Osteoblast (primary cell): ENCODE measurements around the gene NUP42. TPM values are rescaled to one million over a fixed set of nuclear protein-coding genes. Genes with fewer than 3 reads are reported as not detected.
A peak's percentile ranks its signal among the peaks of the same experiment; 100 is the strongest.

Source experiments
- DNase-seq: peaks from one replicate; pipeline ENCODE4 v3.0.0; 2011; ENCODE audit warnings: low spot score, mixed read lengths; ENCODE audit not compliant: insufficient read length; ENCODE audit errors: missing footprints
- H2AFZ ChIP-seq: 2 replicates; pipeline ENCODE4 v1.6.0; 2011; ENCODE audit warnings: mild to moderate bottlenecking, low read length
- H3K27ac ChIP-seq: 2 replicates; pipeline ENCODE4 v1.5.1; 2011; ENCODE audit warnings: mild to moderate bottlenecking, low read depth, low read length, moderate library complexity
- H3K27me3 ChIP-seq: 2 replicates; pipeline ENCODE4 v1.6.0; 2012; ENCODE audit warnings: mild to moderate bottlenecking, control low read depth, inconsistent platforms, low read length, moderate library complexity; ENCODE audit not compliant: insufficient read depth
- H3K36me3 ChIP-seq: 2 replicates; pipeline ENCODE4 v1.5.1; 2011; ENCODE audit warnings: mild to moderate bottlenecking, low read length, control low read depth, moderate library complexity; ENCODE audit not compliant: insufficient read depth
- H3K4me1 ChIP-seq: 2 replicates; pipeline ENCODE4 v1.5.1; 2011; ENCODE audit warnings: mild to moderate bottlenecking, low read length, control low read depth, moderate library complexity; ENCODE audit not compliant: insufficient read depth
- H3K4me2 ChIP-seq: 2 replicates; pipeline ENCODE4 v1.6.0; 2011; ENCODE audit warnings: mild to moderate bottlenecking, low read length; ENCODE audit not compliant: insufficient read depth
- H3K4me3 ChIP-seq: fragments of 200-600 bp; sonication (generic); 3 replicates; pipeline ENCODE4 v1.5.1; 2012; ENCODE audit warnings: mild to moderate bottlenecking, low read length, inconsistent platforms; ENCODE audit not compliant: insufficient read depth
- H3K79me2 ChIP-seq: 2 replicates; pipeline ENCODE4 v1.6.0; 2012; ENCODE audit warnings: mild to moderate bottlenecking, low read length, control low read depth, inconsistent platforms; ENCODE audit not compliant: insufficient read depth
- H3K9me3 ChIP-seq: 2 replicates; pipeline ENCODE4 v1.5.1; 2011; ENCODE audit warnings: low read depth, low read length, control low read depth
- H4K20me1 ChIP-seq: 2 replicates; pipeline ENCODE4 v1.6.0; 2012; ENCODE audit warnings: mild to moderate bottlenecking, low read length, control low read depth; ENCODE audit not compliant: insufficient read depth
- CTCF ChIP-seq: IDR thresholded peaks from 2 replicates; pipeline ENCODE4 v1.5.1; 2011; ENCODE audit warnings: mild to moderate bottlenecking, low read depth, low read length, moderate library complexity; ENCODE audit errors: extremely low read depth
- total RNA-seq: library from RNA; depleted of rRNA; stranded (reverse); fragments of >200 nt; gene quantifications from 2 replicates; pipeline ENCODE4 v1.2.3, GENCODE V29; 2012

Gene NUP42
- total RNA-seq = 22.4 and 26.2 TPM in 2 replicates

- DNase-seq = peak; percentile 97
- Histone ChIP-seq H3K79me2 (peaks cover 35% of the 10 kb centered on the region), H3K27ac (peak within 1 kb of the TSS; percentile 96), H4K20me1 (peaks cover 3% of the 10 kb centered on the region), H3K4me3 (peak within 1 kb of the TSS; percentile 84), H3K36me3 (peaks cover 13% of the 10 kb centered on the region), H3K9me3 (no peaks in the 10 kb centered on the region), H2AFZ (peak within 1 kb of the TSS; percentile 98), H3K4me1 (peaks cover 10% of the 10 kb centered on the region), H3K4me2 (peak within 1 kb of the TSS; percentile 96), H3K27me3 (no peaks in the 10 kb centered on the region)
- no peak for TF ChIP-seq CTCF
Measured at GRCh38 chr7:23181684-23182553, at the start of gene NUP42. Gene NUP42, plus strand, starts transcription at chr7:23182048. Its CDS starts 38 bp downstream, at chr7:23182086.

GRCh38 chr7:23133797-23134196 lies 48.1 kb upstream of the NUP42 start:
- no peak for TF ChIP-seq CTCF

GRCh38 chr7:23135755-23136154 lies 46.1 kb upstream of the NUP42 start:
- H3K4me3 ChIP-seq = no peak overlapping the region
- no peaks in the 10 kb centered on the region for H3K4me1 ChIP-seq
- no peaks in the 10 kb centered on the region for H3K9me3 ChIP-seq
- H3K36me3 ChIP-seq = peaks cover under 1% of the 10 kb centered on the region
- TF ChIP-seq CTCF = no peak
- no peaks in the 10 kb centered on the region for H3K27me3 ChIP-seq
- no peaks in the 10 kb centered on the region for H4K20me1 ChIP-seq
- H3K4me2 ChIP-seq = no peak overlapping the region
- H3K27ac ChIP-seq = no peak overlapping the region
- H2AFZ ChIP-seq = no peak overlapping the region
- DNase-seq = no peak
- H3K79me2 ChIP-seq = no peaks in the 10 kb centered on the region

More at GRCh38 chr7:23133797-23134196, 48.1 kb upstream of the NUP42 start:
- peaks cover 7% of the 10 kb centered on the region for H3K36me3 ChIP-seq
- no peaks in the 10 kb centered on the region for H3K79me2 ChIP-seq
- H4K20me1 ChIP-seq = no peaks in the 10 kb centered on the region
- H3K9me3 ChIP-seq = no peaks in the 10 kb centered on the region
- DNase-seq = no peak
- no peak overlapping the region for H3K27ac ChIP-seq
- no peaks in the 10 kb centered on the region for H3K4me1 ChIP-seq
- no peaks in the 10 kb centered on the region for H3K27me3 ChIP-seq
- no peak overlapping the region for H3K4me3 ChIP-seq
- no peak overlapping the region for H2AFZ ChIP-seq
- H3K4me2 ChIP-seq = no peak overlapping the region

- H3K27ac ChIP-seq = no peak overlapping the region
- DNase-seq = no peak
Measured at GRCh38 chr7:23136216-23136615, 45.6 kb upstream of the NUP42 start.

More at GRCh38 chr7:23136216-23136615, 45.6 kb upstream of the NUP42 start:
- no peak overlapping the region for H2AFZ ChIP-seq
- H3K79me2 ChIP-seq = no peaks in the 10 kb centered on the region
- no peaks in the 10 kb centered on the region for H3K27me3 ChIP-seq
- TF ChIP-seq CTCF = no peak
- no peaks in the 10 kb centered on the region for H3K9me3 ChIP-seq
- no peaks in the 10 kb centered on the region for H3K4me1 ChIP-seq
- H3K36me3 ChIP-seq = peaks cover 5% of the 10 kb centered on the region
- no peaks in the 10 kb centered on the region for H4K20me1 ChIP-seq
- no peak overlapping the region for H3K4me2 ChIP-seq
- H3K4me3 ChIP-seq = no peak overlapping the region
